Activated CD4-positive, alpha-beta T cell treated with anti-CD3 and anti-CD28 coated beads, Interleukin-2, amount 50 U/mL, for 24 hours (primary cell): ENCODE measurements around the gene TTC7B.

Experiments used
- DNase-seq, 2 donors: peaks; one replicate each; pipeline ENCODE4 v3.0.0-alpha.2; 2020; ENCODE audit warnings: low read depth in 1 of 2, low spot score in 1 of 2

TTC7B gene

GRCh38 chr14:90649557-90650135 is 166.6 kb downstream of the TTC7B start:
- no peak for DNase-seq

GRCh38 chr14:90649083-90649482 is 167.1 kb downstream of the TTC7B start:
- DNase-seq: no peak

GRCh38 chr14:90648421-90648820 is 167.8 kb downstream of the TTC7B start:
- no peak for DNase-seq

- no peak for DNase-seq
These were observed 168.7 kb downstream of the TTC7B start for GRCh38 chr14:90647473-90648005.

- DNase-seq: no peak
These were observed 170.3 kb downstream of the TTC7B start for GRCh38 chr14:90645842-90646443.

- no peak for DNase-seq
These were observed 171.3 kb downstream of the TTC7B start for GRCh38 chr14:90644882-90645281.

- DNase-seq: no peak
These were observed 172.1 kb downstream of the TTC7B start for GRCh38 chr14:90643982-90644670.

GRCh38 chr14:90642244-90642717 is 173.9 kb downstream of the TTC7B start:
- DNase-seq: no peak

- no peak for DNase-seq
These were observed 174.5 kb downstream of the TTC7B start for GRCh38 chr14:90641615-90642243.

- DNase-seq: no peak
These were observed 175.1 kb downstream of the TTC7B start for GRCh38 chr14:90641168-90641567.

GRCh38 chr14:90639641-90640040 is 176.6 kb downstream of the TTC7B start:
- DNase-seq: no peak

GRCh38 chr14:90632871-90633270 is 183.4 kb downstream of the TTC7B start:
- DNase-seq: no peak

- DNase-seq: no peak
These were observed 183.8 kb downstream of the TTC7B start for GRCh38 chr14:90632451-90632850.

GRCh38 chr14:90630171-90630806 is 185.9 kb downstream of the TTC7B start:
- no peak for DNase-seq

GRCh38 chr14:90629471-90629870 is 186.8 kb downstream of the TTC7B start:
- no peak for DNase-seq

- no peak for DNase-seq
These were observed 187.4 kb downstream of the TTC7B start for GRCh38 chr14:90628825-90629224.

- no peak for DNase-seq
These were observed 188.8 kb downstream of the TTC7B start for GRCh38 chr14:90627478-90627877.

GRCh38 chr14:90626550-90626949 is 189.7 kb downstream of the TTC7B start:
- no peak for DNase-seq

- no peak for DNase-seq
These were observed 190.8 kb downstream of the TTC7B start for GRCh38 chr14:90625445-90625844.

- DNase-seq: no peak
These were observed 191.4 kb downstream of the TTC7B start for GRCh38 chr14:90624732-90625400.

- no peak for DNase-seq
These were observed 192.0 kb downstream of the TTC7B start for GRCh38 chr14:90624227-90624626.
